GM12878 (cell line): Measurements from ENCODE around the gene MINDY3.

Experiments used
- POLR2AphosphoS2 ChIP-seq: IDR thresholded peaks from 2 replicates; pipeline ENCODE4 v1.6.1; 2011; ENCODE audit warnings: low read depth, mild to moderate bottlenecking, low read length, improper control_type of control experiment, moderate library complexity
- TF ChIP-seq, protein P1 (sequence below), 3 experiments: IDR thresholded peaks in 2 of 3; conservative IDR thresholded peaks in 1 of 3; 2 replicates each; pipeline ENCODE4 v1.5.1; 2011; ENCODE audit warnings: low read depth in 3 of 3, low read length in 3 of 3, mild to moderate bottlenecking in 3 of 3, control low read depth in 2 of 3, moderate library complexity in 2 of 3, inconsistent platforms in 1 of 3, mixed read lengths in 1 of 3; ENCODE audit not compliant: control insufficient read depth in 2 of 3, insufficient read depth in 1 of 3; ENCODE audit errors: extremely low read depth in 1 of 3

DNA sequence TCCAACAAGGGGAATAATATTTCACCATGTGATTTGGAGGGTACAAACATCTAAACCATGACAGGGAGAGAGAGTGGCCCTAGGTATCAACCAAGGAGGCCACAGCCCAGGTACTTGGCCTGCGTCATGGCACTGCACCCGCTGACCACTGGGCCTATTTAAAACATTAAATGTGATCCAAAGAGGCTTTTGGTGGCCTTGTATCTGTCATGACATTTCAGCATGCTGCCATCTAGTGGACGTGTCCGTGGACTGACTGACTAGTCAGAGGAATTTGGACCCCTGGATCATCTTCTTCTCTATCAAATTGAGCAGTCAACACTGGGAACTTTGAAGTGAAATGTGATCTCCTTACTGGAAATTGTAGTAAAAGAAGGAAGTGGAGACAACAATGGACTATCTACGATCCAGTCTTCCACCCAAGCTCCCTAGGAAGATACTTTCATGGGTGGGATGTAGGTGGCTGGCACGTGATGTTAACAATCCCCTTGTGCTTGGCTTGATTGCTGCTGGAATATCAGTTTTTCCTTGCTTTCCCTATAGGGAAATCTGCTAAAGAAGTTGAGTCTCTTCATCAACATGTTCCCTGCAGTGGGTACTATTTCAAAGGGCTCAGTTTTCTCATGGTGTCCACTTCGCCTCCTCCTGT lies 116.0 kb downstream of the MINDY3 start:
- TF ChIP-seq, protein P1, sequence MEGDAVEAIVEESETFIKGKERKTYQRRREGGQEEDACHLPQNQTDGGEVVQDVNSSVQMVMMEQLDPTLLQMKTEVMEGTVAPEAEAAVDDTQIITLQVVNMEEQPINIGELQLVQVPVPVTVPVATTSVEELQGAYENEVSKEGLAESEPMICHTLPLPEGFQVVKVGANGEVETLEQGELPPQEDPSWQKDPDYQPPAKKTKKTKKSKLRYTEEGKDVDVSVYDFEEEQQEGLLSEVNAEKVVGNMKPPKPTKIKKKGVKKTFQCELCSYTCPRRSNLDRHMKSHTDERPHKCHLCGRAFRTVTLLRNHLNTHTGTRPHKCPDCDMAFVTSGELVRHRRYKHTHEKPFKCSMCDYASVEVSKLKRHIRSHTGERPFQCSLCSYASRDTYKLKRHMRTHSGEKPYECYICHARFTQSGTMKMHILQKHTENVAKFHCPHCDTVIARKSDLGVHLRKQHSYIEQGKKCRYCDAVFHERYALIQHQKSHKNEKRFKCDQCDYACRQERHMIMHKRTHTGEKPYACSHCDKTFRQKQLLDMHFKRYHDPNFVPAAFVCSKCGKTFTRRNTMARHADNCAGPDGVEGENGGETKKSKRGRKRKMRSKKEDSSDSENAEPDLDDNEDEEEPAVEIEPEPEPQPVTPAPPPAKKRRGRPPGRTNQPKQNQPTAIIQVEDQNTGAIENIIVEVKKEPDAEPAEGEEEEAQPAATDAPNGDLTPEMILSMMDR (IDR thresholded peaks at IDR 0.05 in 2 of 3, conservative IDR thresholded peaks at IDR 0.05 in 1 of 3; ENCODE audit: control insufficient read depth in 2 of 3, extremely low read depth in 1 of 3, insufficient read depth in 1 of 3, low read depth in 3 of 3, low read length in 3 of 3): peak; percentile 48 to 73 (median 55)
- no peak for TF ChIP-seq POLR2AphosphoS2
